IMR-90 (cell line): ENCODE results near the gene IQGAP2. TPM values are rescaled to one million over a fixed set of nuclear protein-coding genes. Genes with fewer than 3 reads are reported as not detected.

ENCODE experiments used
- ATAC-seq: fragments of 200-7000 bp; cut with Tn5 transposase; 2 replicates; pipeline ENCODE4 v1.9.1; 2020; ENCODE audit warnings: low read depth, mild to moderate bottlenecking, moderate library complexity
- BruUV-seq: library from RNA; stranded (reverse); fragments of 400-500 nt; replicated peaks from 2 replicates; lab custom pipeline; 2021; lab: Mats Ljungman, UMichigan
- CTCF ChIA-PET: fragments of 300-600 bp; formaldehyde crosslinking; extraction: SDS; loops from one replicate; lab custom pipeline; 2021; ENCODE audit warnings: antibody characterized with exemption; lab: Yijun Ruan, JAX
- POLR2A ChIA-PET: fragments of 300-600 bp; sonication (Branson Sonifier 250); formaldehyde crosslinking; loops from one replicate; lab custom pipeline; 2022; ENCODE audit warnings: antibody characterized with exemption; ENCODE audit not compliant: unreplicated experiment; lab: Charles Lee
- DNase-seq: peaks from one replicate; pipeline ENCODE4 v3.0.0; 2013
- H2AFZ ChIP-seq: replicated peaks from 2 replicates; pipeline ENCODE3; 2013; ENCODE audit warnings: low read length, mild to moderate bottlenecking; ENCODE audit not compliant: poor library complexity
- H2AK5ac ChIP-seq: 2 replicates; pipeline ENCODE4 v1.6.1; 2013; ENCODE audit warnings: low read depth, low read length, inconsistent platforms
- H2AK9ac ChIP-seq: replicated peaks from 2 replicates; pipeline ENCODE3; 2013; ENCODE audit warnings: mild to moderate bottlenecking, low read depth, low read length, moderate library complexity; ENCODE audit not compliant: poor library complexity
- H2BK120ac ChIP-seq: 2 replicates; pipeline ENCODE4 v1.6.1; 2013; ENCODE audit warnings: low read depth, low read length, inconsistent platforms
- H2BK15ac ChIP-seq: 3 replicates; pipeline ENCODE4 v1.6.1; 2013; ENCODE audit warnings: low read depth, low read length, inconsistent platforms
- H2BK20ac ChIP-seq: 2 replicates; pipeline ENCODE4 v1.6.1; 2013; ENCODE audit warnings: low read depth, mild to moderate bottlenecking, inconsistent platforms, low read length, moderate library complexity
- H2BK5ac ChIP-seq: 2 replicates; pipeline ENCODE4 v1.6.1; 2013; ENCODE audit warnings: mild to moderate bottlenecking, low read depth, low read length, inconsistent platforms; ENCODE audit not compliant: poor library complexity, severe bottlenecking
- H3K14ac ChIP-seq: replicated peaks from 2 replicates; pipeline ENCODE4 v1.6.1; 2013; ENCODE audit warnings: low read depth, low read length, inconsistent platforms
- H3K18ac ChIP-seq: 2 replicates; pipeline ENCODE4 v1.6.1; 2013; ENCODE audit warnings: low read depth, low read length, control low read depth
- H3K23ac ChIP-seq: 2 replicates; pipeline ENCODE4 v1.6.1; 2013; ENCODE audit warnings: low read depth, low read length, inconsistent platforms
- H3K27ac ChIP-seq: 2 replicates; pipeline ENCODE4 v1.5.1; 2013; ENCODE audit warnings: mild to moderate bottlenecking, control low read depth, low read length; ENCODE audit not compliant: insufficient read depth
- H3K27me3 ChIP-seq: 2 replicates; pipeline ENCODE4 v1.6.1; 2013; ENCODE audit warnings: low read length; ENCODE audit not compliant: control insufficient read depth, insufficient read depth
- H3K36me3 ChIP-seq: 2 replicates; pipeline ENCODE4 v1.6.1; 2013; ENCODE audit warnings: low read length, mixed read lengths; ENCODE audit not compliant: control insufficient read depth, insufficient read depth
- H3K4ac ChIP-seq: 2 replicates; pipeline ENCODE4 v1.6.1; 2013; ENCODE audit warnings: low read depth, low read length, inconsistent platforms
- H3K4me1 ChIP-seq: 2 replicates; pipeline ENCODE4 v1.6.1; 2013; ENCODE audit warnings: low read length, mixed read lengths; ENCODE audit not compliant: control insufficient read depth, insufficient read depth
- H3K4me2 ChIP-seq: 2 replicates; pipeline ENCODE4 v1.6.1; 2013; ENCODE audit warnings: low read depth, mild to moderate bottlenecking, control low read depth, low read length, moderate library complexity
- H3K4me3 ChIP-seq: 2 replicates; pipeline ENCODE4 v1.5.1; 2013; ENCODE audit warnings: low read depth, mild to moderate bottlenecking, control low read depth, low read length, moderate library complexity; ENCODE audit not compliant: insufficient read depth
- H3K56ac ChIP-seq: 2 replicates; pipeline ENCODE4 v1.6.1; 2013; ENCODE audit warnings: low read length, inconsistent platforms; ENCODE audit not compliant: insufficient read depth; ENCODE audit errors: extremely low read depth
- H3K79me1 ChIP-seq, 2 experiments: 2 replicates each; pipeline ENCODE4 v1.6.1; 2013; ENCODE audit warnings: low read length in 2 of 2, inconsistent platforms in 1 of 2, low read depth in 1 of 2
- H3K9ac ChIP-seq: 2 replicates; pipeline ENCODE4 v1.6.1; 2013; ENCODE audit warnings: low read depth, low read length, control low read depth
- H3K9me1 ChIP-seq: 2 replicates; pipeline ENCODE4 v1.6.1; 2013; ENCODE audit warnings: low read length, inconsistent platforms; ENCODE audit not compliant: insufficient read depth
- H3K9me3 ChIP-seq: 2 replicates; pipeline ENCODE4 v1.6.1; 2013; ENCODE audit warnings: low read length; ENCODE audit not compliant: control insufficient read depth, insufficient read depth
- H4K20me1 ChIP-seq: 2 replicates; pipeline ENCODE4 v1.6.1; 2013; ENCODE audit warnings: low read length, inconsistent platforms; ENCODE audit not compliant: insufficient read depth
- H4K5ac ChIP-seq: 2 replicates; pipeline ENCODE4 v1.6.1; 2013; ENCODE audit warnings: mild to moderate bottlenecking, low read depth, low read length, control low read depth
- H4K8ac ChIP-seq, 2 experiments: 2 replicates each; pipeline ENCODE4 v1.6.1; 2013; ENCODE audit warnings: low read depth in 2 of 2, low read length in 2 of 2, control low read depth in 1 of 2, inconsistent platforms in 1 of 2
- H4K91ac ChIP-seq: 2 replicates; pipeline ENCODE4 v1.6.1; 2013; ENCODE audit warnings: low read depth, low read length, inconsistent platforms; ENCODE audit not compliant: insufficient read depth
- BHLHE40 ChIP-seq: fragments of 150-350 bp; IDR thresholded peaks from 2 replicates; pipeline ENCODE4 v1.6.1; 2016; ENCODE audit warnings: mild to moderate bottlenecking, low read depth, low read length
- CEBPB ChIP-seq: IDR thresholded peaks from 2 replicates; pipeline ENCODE4 v1.6.1; 2012; ENCODE audit warnings: low read depth, low read length, improper control_type of control experiment
- FOS ChIP-seq: fragments of 150-350 bp; IDR thresholded peaks from 2 replicates; pipeline ENCODE4 v1.6.1; 2016; ENCODE audit warnings: low read depth, low read length
- MAFK ChIP-seq: IDR thresholded peaks from 2 replicates; pipeline ENCODE4 v1.6.1; 2012; ENCODE audit warnings: low read depth, low read length, improper control_type of control experiment
- MXI1 ChIP-seq: IDR thresholded peaks from 2 replicates; pipeline ENCODE4 v1.6.1; 2012; ENCODE audit warnings: low read depth, mild to moderate bottlenecking, low read length, moderate library complexity, borderline replicate concordance
- POLR2A ChIP-seq: IDR thresholded peaks from 2 replicates; pipeline ENCODE4 v1.6.1; 2012; ENCODE audit warnings: mild to moderate bottlenecking, low read depth, low read length
- RAD21 ChIP-seq: IDR thresholded peaks from 2 replicates; pipeline ENCODE4 v1.6.1; 2012; ENCODE audit warnings: low read length, improper control_type of control experiment
- USF2 ChIP-seq: fragments of 150-350 bp; IDR thresholded peaks from 2 replicates; pipeline ENCODE4 v1.6.1; 2017; ENCODE audit warnings: mild to moderate bottlenecking, antibody characterized with exemption, low read length, low read depth
- WGBS, 2 experiments: methylation state at CpG; one replicate each; pipeline versions ENCODE4 v1.1.5 to v1.1.7; 2013; ENCODE audit warnings: missing lambda C conversion rate in 2 of 2; ENCODE audit not compliant: insufficient read length in 1 of 2; ENCODE audit errors: extremely low coverage in 2 of 2; 5-methylcytosine and 5-hydroxymethylcytosine counted together
- dilution Hi-C: fragments of 300-500 bp; cut with HindIII; formaldehyde crosslinking; loops from one replicate; pipeline ENCODE4 v1.14.3; 2018; ENCODE audit warnings: low sequenced_read_pairs; ENCODE audit not compliant: unreplicated experiment
- in situ Hi-C: fragments of 300-500 bp; cut with MboI; formaldehyde crosslinking; loops from 3 replicates; pipeline ENCODE4 v1.14.3; 2019; ENCODE audit warnings: low sequenced_read_pairs, inconsistent platforms, mixed read lengths
- intact Hi-C: fragments of 100-400 bp; cut with micrococcal nuclease; formaldehyde crosslinking; loops from 2 replicates; pipeline ENCODE4 v1.10.0; 2022
- polyA plus RNA-seq, 3 experiments: library from polyadenylated mRNA; depleted of rRNA; stranded (reverse); fragments of >200 nt; gene quantifications; 2 replicates each; pipeline ENCODE4 v1.2.3, GENCODE V29; 2012; ENCODE audit warnings: low replicate concordance in 1 of 3
- total RNA-seq: library from RNA; depleted of rRNA; stranded (reverse); fragments of >200 nt; gene quantifications from 2 replicates; pipeline ENCODE4 v1.2.3, GENCODE V29; 2012

Gene IQGAP2
- total and polyA plus RNA-seq, 2 of the 4 experiments (the other 2 are of a cell fraction): 0.21 to 0.36 TPM

- in situ Hi-C loops (no loop called here), dilution Hi-C loops (no loop called here), intact Hi-C loops (no loop called here)
- Histone ChIP-seq H3K14ac (peak overlapping the region; percentile 82), H4K91ac (peak overlapping the region; percentile 92), H3K27ac (peak overlapping the region; percentile 92), H2BK5ac (peak overlapping the region; percentile 98), H3K9me3 (no peaks in the 10 kb centered on the region), H3K23ac (peak overlapping the region; percentile 82; the same call in 1 of the 2 replicates), H3K4me1 (peaks cover 25% of the 10 kb centered on the region), H2BK120ac (peak overlapping the region; percentile 93), H3K27me3 (no peaks in the 10 kb centered on the region), H4K20me1 (no peaks in the 10 kb centered on the region), H3K4ac (peak overlapping the region; percentile 91; the same call in 1 of the 2 replicates), H4K8ac (peak overlapping the region; percentile 72 to 84), H3K4me3 (no peak overlapping the region), H3K9ac (peak overlapping the region; percentile 1; the same call in 1 of the 2 replicates), H2BK20ac (peak overlapping the region; percentile 93), H3K79me1 (peaks cover 0 to 8% of the 10 kb centered on the region in 2 experiments; a peak in 2 of 4 replicates), H3K4me2 (no peak overlapping the region; the same call in 1 of the 2 replicates), H3K9me1 (peaks cover 15% of the 10 kb centered on the region), H3K18ac (peak overlapping the region; percentile 65; the same call in 1 of the 2 replicates), H4K5ac (peak overlapping the region; percentile 13; the same call in 1 of the 2 replicates), H3K36me3 (no peaks in the 10 kb centered on the region), H2AFZ (no peak overlapping the region), H2BK15ac (peak overlapping the region; percentile 91; the same call in 2 of the 3 replicates), H2AK5ac (0 out of 2 replicates have a peak overlapping the region, but pooled peaks have one; percentile 48), H2AK9ac (no peak overlapping the region), H3K56ac (peak overlapping the region; percentile 86)
- peak; percentile 44 for ATAC-seq
- no TSS peak for BruUV-seq
- peak; percentile 53 for DNase-seq
- TF ChIP-seq CEBPB: no peak
- no peak for TF ChIP-seq FOS
- TF ChIP-seq BHLHE40: no peak
- TF ChIP-seq USF2: no peak
- TF ChIP-seq RAD21: no peak
- TF ChIP-seq MAFK: no peak
- TF ChIP-seq MXI1: no peak
- TF ChIP-seq POLR2A: no peak
- POLR2A ChIA-PET: interaction anchor here (1.2 kb wide), 1 partner anchor 10 kb away, joined by 8 read pairs; no protein-coding TSS in a partner anchor
- no CpG with 5 or more reads among the region's 3 CpGs for WGBS, 2 experiments
- CTCF ChIA-PET: interaction anchor here (0.9 to 1.3 kb wide), 2 partner anchors 15 to 87 kb away, joined by 3 to 5 read pairs; no protein-coding TSS in a partner anchor
These were observed 285.8 kb downstream of the IQGAP2 start for GRCh38 chr5:76688836-76689235.
